ENCODE measurements around the gene HES4.
"Not testable (repeated sequence)": the region's sequence is repeated elsewhere in the genome, so short reads cannot be mapped to it uniquely, and the experiment has no call there.

Gene HES4

GRCh38 chr1:978069-978834 is 21.6 kb downstream of the HES4 start:
- H3K36me3 Mint-ChIP-seq (ENCODE audit: low read depth) = no peaks in the 10 kb centered on the region
- peak overlapping the region; percentile 49 for H3K27ac Mint-ChIP-seq
- peak overlapping the region; percentile 49 for H3K4me3 Mint-ChIP-seq
- H3K4me1 Mint-ChIP-seq (ENCODE audit: low read depth) = peaks cover 2% of the 10 kb centered on the region
- DNase-seq (ENCODE audit: low spot score) = no peak
- H3K27me3 Mint-ChIP-seq (ENCODE audit: low read depth) = peaks cover 4% of the 10 kb centered on the region
- H3K9me3 Mint-ChIP-seq = no peaks in the 10 kb centered on the region

GRCh38 chr1:976791-977190 is 23.1 kb downstream of the HES4 start:
- H3K4me1 Mint-ChIP-seq (ENCODE audit: low read depth); H3K36me3 Mint-ChIP-seq (ENCODE audit: low read depth); H3K27me3 Mint-ChIP-seq (ENCODE audit: low read depth); H3K27ac Mint-ChIP-seq; H3K9me3 Mint-ChIP-seq; H3K4me3 Mint-ChIP-seq; DNase-seq (ENCODE audit: low spot score): not testable (repeated sequence)

- Mint-ChIP-seq H3K27ac (no peak overlapping the region), H3K27me3 (ENCODE audit: low read depth) (peaks cover 8% of the 10 kb centered on the region), H3K4me1 (ENCODE audit: low read depth) (peaks cover 2% of the 10 kb centered on the region), H3K4me3 (no peak overlapping the region), H3K9me3 (no peaks in the 10 kb centered on the region), H3K36me3 (ENCODE audit: low read depth) (no peaks in the 10 kb centered on the region)
- DNase-seq (ENCODE audit: low spot score) = peak; percentile 58
These were observed 23.8 kb downstream of the HES4 start for GRCh38 chr1:975896-976683.

- no peak for DNase-seq (ENCODE audit: low spot score)
- Mint-ChIP-seq H3K27me3 (ENCODE audit: low read depth) (peaks cover 8% of the 10 kb centered on the region), H3K4me1 (ENCODE audit: low read depth) (peaks cover 2% of the 10 kb centered on the region)
These were observed 24.5 kb downstream of the HES4 start for GRCh38 chr1:975365-975764.

GRCh38 chr1:974687-975328 is 25.1 kb downstream of the HES4 start:
- Mint-ChIP-seq H3K9me3 (no peaks in the 10 kb centered on the region), H3K4me3 (no peak overlapping the region), H3K27ac (peak overlapping the region; percentile 55), H3K27me3 (ENCODE audit: low read depth) (peaks cover 8% of the 10 kb centered on the region), H3K36me3 (ENCODE audit: low read depth) (no peaks in the 10 kb centered on the region), H3K4me1 (ENCODE audit: low read depth) (peaks cover 2% of the 10 kb centered on the region)
- DNase-seq (ENCODE audit: low spot score) = no peak

More at GRCh38 chr1:975365-975764, 24.5 kb downstream of the HES4 start:
- H3K36me3 Mint-ChIP-seq (ENCODE audit: low read depth) = no peaks in the 10 kb centered on the region
- no peak overlapping the region for H3K27ac Mint-ChIP-seq
- no peak overlapping the region for H3K4me3 Mint-ChIP-seq
- H3K9me3 Mint-ChIP-seq = no peaks in the 10 kb centered on the region

- no peak overlapping the region for H3K27ac Mint-ChIP-seq
- no peaks in the 10 kb centered on the region for H3K36me3 Mint-ChIP-seq (ENCODE audit: low read depth)
- H3K4me3 Mint-ChIP-seq = no peak overlapping the region
- peaks cover 2% of the 10 kb centered on the region for H3K4me1 Mint-ChIP-seq (ENCODE audit: low read depth)
- H3K9me3 Mint-ChIP-seq = no peaks in the 10 kb centered on the region
- peaks cover 11% of the 10 kb centered on the region for H3K27me3 Mint-ChIP-seq (ENCODE audit: low read depth)
- no peak for DNase-seq (ENCODE audit: low spot score)
These were observed 25.6 kb downstream of the HES4 start for GRCh38 chr1:974293-974640.

- Mint-ChIP-seq H3K27me3 (ENCODE audit: low read depth) (peaks cover 11% of the 10 kb centered on the region), H3K36me3 (ENCODE audit: low read depth) (no peaks in the 10 kb centered on the region), H3K9me3 (no peaks in the 10 kb centered on the region), H3K27ac (no peak overlapping the region), H3K4me1 (ENCODE audit: low read depth) (peaks cover 2% of the 10 kb centered on the region), H3K4me3 (no peak overlapping the region)
- no peak for DNase-seq (ENCODE audit: low spot score)
These were observed 26.2 kb downstream of the HES4 start for GRCh38 chr1:973459-974292.

GRCh38 chr1:972726-973458 is 27.0 kb downstream of the HES4 start:
- Mint-ChIP-seq H3K27ac (no peak overlapping the region), H3K4me3 (no peak overlapping the region), H3K9me3 (no peaks in the 10 kb centered on the region), H3K4me1 (ENCODE audit: low read depth) (peaks cover 2% of the 10 kb centered on the region), H3K27me3 (ENCODE audit: low read depth) (peaks cover 11% of the 10 kb centered on the region), H3K36me3 (ENCODE audit: low read depth) (no peaks in the 10 kb centered on the region)
- DNase-seq (ENCODE audit: low spot score) = no peak

- no peaks in the 10 kb centered on the region for H3K9me3 Mint-ChIP-seq
- peaks cover 2% of the 10 kb centered on the region for H3K4me1 Mint-ChIP-seq (ENCODE audit: low read depth)
- peaks cover 11% of the 10 kb centered on the region for H3K27me3 Mint-ChIP-seq (ENCODE audit: low read depth)
- no peak for DNase-seq (ENCODE audit: low spot score)
- H3K4me3 Mint-ChIP-seq = no peak overlapping the region
- no peak overlapping the region for H3K27ac Mint-ChIP-seq
- H3K36me3 Mint-ChIP-seq (ENCODE audit: low read depth) = no peaks in the 10 kb centered on the region
These were observed 28.0 kb downstream of the HES4 start for GRCh38 chr1:971751-972506.

- Mint-ChIP-seq H3K4me3 (no peak overlapping the region), H3K4me1 (ENCODE audit: low read depth) (peaks cover 2% of the 10 kb centered on the region), H3K36me3 (ENCODE audit: low read depth) (no peaks in the 10 kb centered on the region), H3K27ac (no peak overlapping the region), H3K9me3 (no peaks in the 10 kb centered on the region), H3K27me3 (ENCODE audit: low read depth) (peaks cover 11% of the 10 kb centered on the region)
- DNase-seq (ENCODE audit: low spot score) = no peak
These were observed 28.7 kb downstream of the HES4 start for GRCh38 chr1:970973-971730.

- Mint-ChIP-seq H3K27ac (no peak overlapping the region), H3K36me3 (ENCODE audit: low read depth) (no peaks in the 10 kb centered on the region), H3K9me3 (no peaks in the 10 kb centered on the region), H3K4me3 (no peak overlapping the region), H3K4me1 (ENCODE audit: low read depth) (no peaks in the 10 kb centered on the region), H3K27me3 (ENCODE audit: low read depth) (peaks cover 7% of the 10 kb centered on the region)
- DNase-seq (ENCODE audit: low spot score) = no peak
These were observed 29.5 kb downstream of the HES4 start for GRCh38 chr1:970242-970972.

Data from T-helper 2 cell treated with Interferon-gamma antibody and Interleukin-4, amounts not matched to agents 5 μg/mL and 100 μg/mL, for 36 hours (primary cell).